NCI-H446 (cell line): ENCODE data around the gene STK32B.
"Not testable (repeated sequence)": the region's sequence is repeated elsewhere in the genome, so short reads cannot be mapped to it uniquely, and the experiment has no call there.

ENCODE experiments used
- DNase-seq, 2 experiments: peaks; one replicate each; lab custom pipeline; 2025; lab: John Stamatoyannopoulos, UW

Gene STK32B

GRCh38 chr4:5395781-5396180 lies 344.5 kb downstream of the STK32B start:
- no peak for DNase-seq

GRCh38 chr4:5398056-5398455 lies 346.8 kb downstream of the STK32B start:
- DNase-seq = no peak

GRCh38 chr4:5399124-5399523 lies 347.8 kb downstream of the STK32B start:
- no peak for DNase-seq

DNA sequence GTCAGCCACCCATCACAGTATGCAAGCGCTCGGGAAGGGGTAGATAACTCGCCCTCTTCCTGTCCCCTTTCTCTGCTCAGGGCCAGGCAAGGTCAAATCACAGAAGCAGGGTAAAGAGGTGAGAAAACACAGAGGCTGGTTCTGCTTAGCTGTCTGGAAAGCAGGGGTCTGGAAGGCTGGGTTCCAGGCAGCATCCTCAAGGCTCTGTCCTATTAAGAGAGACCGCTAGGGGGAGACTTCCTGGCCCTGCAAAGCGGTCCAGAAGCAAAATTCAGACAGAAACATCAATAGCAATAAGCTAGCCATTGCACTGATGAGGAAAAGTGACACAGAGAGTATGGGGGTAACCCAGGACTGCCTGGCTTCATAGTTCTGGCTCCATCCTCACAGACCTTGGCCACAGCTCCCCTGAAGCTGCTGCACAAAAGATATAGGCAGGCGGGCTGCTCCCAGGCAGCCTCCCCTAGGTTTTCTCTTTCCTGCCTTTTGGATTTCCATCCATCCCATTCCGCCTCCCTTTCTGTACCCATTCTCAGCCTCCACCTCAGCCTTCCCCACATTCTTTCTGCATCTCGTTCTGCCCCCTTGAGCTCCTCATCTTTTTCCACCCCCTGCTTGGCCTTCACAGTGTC lies 348.6 kb downstream of the STK32B start:
- DNase-seq = peak in 1 of 2 experiments; percentile 9

DNA sequence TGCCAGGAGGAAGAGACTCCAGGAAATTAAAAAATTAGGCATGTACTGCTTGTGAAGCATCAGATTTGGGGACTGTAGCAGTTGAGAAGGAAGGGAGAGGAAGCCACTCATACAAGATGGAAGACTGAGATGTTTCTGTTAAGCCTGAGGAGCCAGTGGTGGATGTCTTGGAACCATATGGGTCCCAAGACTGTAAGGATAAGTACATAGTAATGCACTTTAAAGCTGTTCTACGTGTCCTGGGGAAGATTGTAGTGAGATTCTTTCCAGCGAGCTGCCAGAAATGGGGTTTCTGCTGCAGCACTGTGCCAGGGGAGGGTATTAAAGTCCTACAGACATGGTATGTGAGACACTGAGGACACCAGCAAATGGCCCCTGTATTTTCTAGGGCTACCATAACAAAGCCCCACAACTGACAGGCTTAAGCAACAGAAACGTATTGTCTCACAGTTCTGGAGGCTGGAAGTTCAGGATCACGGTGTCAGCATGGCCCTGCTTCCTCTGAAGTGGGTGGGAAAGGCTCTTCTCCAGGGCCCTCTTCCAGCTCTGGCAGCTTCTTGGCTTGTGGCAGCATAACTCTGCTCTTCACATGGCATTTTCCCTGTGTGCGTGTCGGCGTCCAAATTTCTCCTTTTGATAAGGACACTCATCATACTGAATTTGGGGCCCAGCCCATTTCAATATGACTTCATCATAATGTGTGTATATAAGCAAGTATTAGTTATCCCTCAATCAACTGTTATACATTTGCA lies 352.6 kb downstream of the STK32B start:
- no peak for DNase-seq

GRCh38 chr4:5409237-5409636 lies 358.0 kb downstream of the STK32B start:
- no peak for DNase-seq

GRCh38 chr4:5409972-5410618 lies 358.8 kb downstream of the STK32B start:
- no peak for DNase-seq

DNA sequence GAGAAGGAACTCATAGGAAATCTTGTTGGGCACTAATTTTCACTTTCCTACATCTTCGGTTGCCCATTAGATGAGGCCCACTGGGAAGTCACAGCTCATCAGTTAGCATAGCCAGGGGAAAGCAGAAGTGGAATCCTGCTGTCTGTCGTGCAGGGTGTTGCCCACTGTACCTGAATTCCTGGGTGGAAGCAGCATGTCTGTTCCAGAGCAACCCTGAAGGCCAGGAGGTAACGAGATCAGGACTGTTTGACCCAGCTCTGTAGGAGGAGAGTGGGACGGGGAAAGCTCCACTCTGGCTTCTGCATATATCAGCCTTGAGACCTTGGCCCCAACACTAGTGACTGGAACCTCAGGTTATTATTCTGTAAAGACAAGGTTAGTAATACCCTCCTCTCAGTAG lies 361.0 kb downstream of the STK32B start:
- no peak for DNase-seq

DNA sequence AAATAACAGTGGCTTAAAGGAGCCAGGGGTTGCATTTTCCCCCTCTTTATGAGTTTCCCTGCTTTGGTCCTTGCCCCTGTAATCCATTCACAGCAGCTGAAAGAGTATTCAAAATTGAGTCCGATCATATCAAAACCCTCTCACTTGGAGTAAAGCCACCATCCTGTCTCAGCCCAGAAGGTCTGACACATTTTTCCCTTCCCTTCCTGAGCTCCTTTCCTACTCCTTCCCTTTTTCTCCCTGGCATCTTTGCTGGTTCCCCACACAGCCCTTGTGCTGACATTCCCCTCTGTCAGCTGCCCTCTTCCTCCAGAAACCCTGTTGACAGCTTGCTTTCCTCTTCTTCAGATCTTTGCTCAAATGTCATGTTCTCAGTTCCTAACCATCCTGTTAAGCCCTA lies 361.5 kb downstream of the STK32B start:
- DNase-seq = no peak

DNA sequence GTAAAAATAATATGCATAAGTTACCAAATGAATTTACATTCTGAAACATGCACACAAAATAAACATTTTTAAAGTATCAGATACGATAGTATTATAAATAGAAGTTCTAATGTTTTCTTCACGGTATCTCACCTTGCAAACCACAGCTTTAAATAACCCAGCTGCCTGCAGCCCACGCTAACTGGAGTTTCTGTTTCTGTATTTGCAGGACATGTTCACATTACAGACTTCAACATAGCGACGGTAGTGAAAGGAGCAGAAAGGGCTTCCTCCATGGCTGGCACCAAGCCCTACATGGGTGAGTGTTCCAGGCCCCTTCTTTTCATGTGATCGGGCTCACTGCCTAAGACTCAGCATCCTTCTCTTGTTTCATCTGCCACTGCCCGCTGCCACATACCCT lies 365.4 kb downstream of the STK32B start:
- DNase-seq = no peak

- DNase-seq = no peak
These were observed 369.0 kb downstream of the STK32B start for GRCh38 chr4:5420266-5420665.

GRCh38 chr4:5421416-5421815 lies 370.1 kb downstream of the STK32B start:
- no peak for DNase-seq

- no peak for DNase-seq
These were observed 370.9 kb downstream of the STK32B start for GRCh38 chr4:5422195-5422594.

DNA sequence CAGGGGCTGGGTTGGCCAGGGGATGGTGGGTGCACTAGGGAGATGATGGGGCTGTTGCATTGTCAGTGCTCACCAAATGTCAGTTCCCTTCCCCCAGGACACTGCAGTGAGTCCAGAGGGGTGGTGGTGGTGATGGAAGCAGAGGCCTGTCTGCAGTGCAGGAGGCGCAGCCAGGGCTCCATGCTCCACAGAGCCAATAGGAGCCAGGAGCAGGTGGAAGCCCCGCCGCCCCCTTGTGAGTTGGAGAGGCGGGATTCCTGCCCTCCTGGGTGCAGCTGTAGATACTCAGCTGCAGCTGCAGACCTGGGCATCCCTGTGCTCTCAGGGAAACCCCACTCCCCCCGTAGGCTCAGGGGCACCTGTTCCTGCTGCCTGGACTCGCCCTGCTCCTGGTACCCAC lies 372.4 kb downstream of the STK32B start:
- DNase-seq = no peak

GRCh38 chr4:5424211-5424610 lies 372.9 kb downstream of the STK32B start:
- no peak for DNase-seq

- no peak for DNase-seq
These were observed 373.6 kb downstream of the STK32B start for GRCh38 chr4:5424901-5425300.

DNA sequence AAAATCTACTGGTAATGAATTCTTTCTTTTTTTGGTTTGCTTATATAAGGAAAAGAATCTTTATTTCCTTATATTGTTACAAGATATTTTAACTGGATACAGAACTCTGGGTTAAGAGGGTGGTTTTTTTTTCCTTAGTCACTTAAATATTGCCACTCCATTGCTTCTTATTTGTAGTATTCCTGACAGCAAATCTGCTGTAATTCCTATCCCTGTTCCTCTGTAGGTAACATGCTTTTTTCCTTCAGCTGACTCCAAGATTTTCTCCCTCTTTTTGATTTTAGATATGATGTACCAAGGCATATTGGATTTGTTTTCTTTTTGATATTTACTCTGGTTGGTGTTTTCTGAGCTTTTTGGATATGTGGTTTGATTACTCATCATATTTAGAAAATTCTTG lies 378.5 kb downstream of the STK32B start:
- DNase-seq = no peak

DNA sequence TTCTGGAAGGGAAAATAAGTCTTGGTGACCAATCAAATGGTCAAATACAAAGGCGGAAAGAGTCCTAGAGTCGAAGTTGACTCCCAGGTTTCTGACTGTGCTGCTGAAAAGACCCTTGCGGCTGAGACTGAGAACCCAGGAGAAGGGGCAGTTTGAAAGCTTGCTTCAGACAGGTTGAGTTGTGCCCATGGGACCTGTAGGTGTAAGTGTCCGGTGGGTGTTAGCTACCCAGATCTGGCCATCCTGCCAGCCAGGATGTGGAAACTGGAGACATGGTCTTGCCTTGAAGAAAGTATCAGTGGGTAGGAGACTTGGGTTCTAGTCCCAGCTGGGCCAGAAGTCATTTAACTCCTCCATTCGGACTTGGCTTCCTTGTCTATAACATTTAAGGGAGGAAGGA lies 381.9 kb downstream of the STK32B start:
- no peak for DNase-seq

DNA sequence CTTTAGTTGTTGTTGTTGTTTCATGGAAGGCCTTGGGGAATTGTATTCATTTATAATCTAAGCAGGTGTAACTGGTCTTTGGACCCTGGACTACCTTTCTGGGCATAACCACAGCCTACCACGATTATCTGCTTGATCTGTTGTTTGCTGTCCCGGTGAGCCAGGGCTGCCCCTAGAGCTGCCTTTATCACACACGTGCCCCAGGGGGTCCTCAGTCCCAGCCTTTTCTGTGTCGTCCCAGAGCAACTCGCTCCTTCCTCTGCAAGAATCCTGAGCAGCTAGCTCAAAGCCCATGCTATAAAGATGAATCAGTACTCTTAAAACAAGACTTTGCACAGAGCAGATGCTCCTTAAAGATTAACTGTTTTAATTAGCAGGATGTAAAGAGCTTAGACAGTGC lies 383.9 kb downstream of the STK32B start:
- no peak for DNase-seq

DNA sequence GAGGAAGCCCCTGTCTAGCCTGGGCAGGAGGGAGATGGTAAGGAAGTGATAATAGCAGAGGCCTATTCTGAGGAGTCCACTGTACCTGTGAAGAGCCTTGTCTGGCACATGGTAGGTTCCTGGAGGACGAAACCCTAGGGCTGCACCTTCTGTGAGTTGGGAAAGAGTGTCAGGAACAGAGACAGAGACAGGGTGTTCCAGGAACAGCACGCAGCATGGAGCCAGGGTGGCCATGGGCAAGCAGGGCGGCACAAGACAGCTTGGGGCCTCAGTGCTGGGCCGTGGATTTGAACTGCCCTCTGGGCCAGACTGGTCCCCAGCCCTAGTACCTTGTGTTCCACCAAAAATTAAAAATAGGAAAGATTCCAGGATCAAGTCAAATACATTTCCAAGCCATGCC lies 384.5 kb downstream of the STK32B start:
- no peak for DNase-seq

- not testable (repeated sequence) for DNase-seq
These were observed 392.9 kb downstream of the STK32B start for GRCh38 chr4:5443976-5444802.

DNA sequence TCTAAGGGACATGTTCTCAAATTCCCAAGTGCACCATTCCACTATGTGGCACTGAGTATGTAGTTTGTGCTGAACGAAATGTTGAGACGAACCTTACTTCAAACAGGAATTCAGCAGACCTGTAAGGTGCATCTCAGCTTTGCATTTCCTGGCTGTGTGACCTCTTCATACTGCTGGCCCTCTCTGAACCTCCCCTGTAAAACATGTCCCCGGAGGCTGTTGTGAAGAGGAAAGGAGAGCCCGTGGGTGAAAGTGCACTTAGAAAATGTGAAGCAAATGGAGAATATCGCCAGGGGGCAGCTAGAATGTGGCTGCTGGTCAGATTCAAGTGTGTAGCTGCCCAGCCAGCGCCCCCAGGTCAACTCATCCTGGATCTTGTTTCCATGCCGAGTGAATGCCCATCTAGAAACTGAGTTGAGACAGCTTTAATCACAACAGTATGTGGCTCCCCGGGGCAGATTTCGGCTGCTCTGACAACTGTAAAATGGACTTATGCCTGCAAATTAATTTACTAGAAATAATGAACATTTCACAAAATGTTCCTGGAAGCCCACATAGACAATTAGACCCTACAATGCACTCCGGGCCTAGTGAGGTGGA lies 393.7 kb downstream of the STK32B start:
- no peak for DNase-seq
